T follicular helper cell (primary cell): ENCODE results near the gene C11orf91.
"Not testable (repeated sequence)": the region's sequence is repeated elsewhere in the genome, so short reads cannot be mapped to it uniquely, and the experiment has no call there.

ENCODE experiments used
- DNase-seq: peaks from one replicate; pipeline ENCODE4 v3.0.0-alpha.2; 2020; ENCODE audit warnings: low read depth

The C11orf91 gene

GRCh38 chr11:33670250-33671011 lies 30.2 kb downstream of the C11orf91 start:
- no peak for DNase-seq

- DNase-seq: no peak
These were observed 30.9 kb downstream of the C11orf91 start for GRCh38 chr11:33669598-33670249.

GRCh38 chr11:33668951-33669596 lies 31.6 kb downstream of the C11orf91 start:
- no peak for DNase-seq

GRCh38 chr11:33668468-33668825 lies 32.2 kb downstream of the C11orf91 start:
- DNase-seq: no peak

- DNase-seq: no peak
These were observed 32.7 kb downstream of the C11orf91 start for GRCh38 chr11:33667819-33668467.

GRCh38 chr11:33665350-33666106 lies 35.1 kb downstream of the C11orf91 start:
- DNase-seq: no peak

GRCh38 chr11:33664827-33665226 lies 35.8 kb downstream of the C11orf91 start:
- no peak for DNase-seq

- no peak for DNase-seq
These were observed 36.5 kb downstream of the C11orf91 start for GRCh38 chr11:33664166-33664565.

- DNase-seq: no peak
These were observed 37.5 kb downstream of the C11orf91 start for GRCh38 chr11:33663121-33663520.

GRCh38 chr11:33661526-33661925 lies 39.1 kb downstream of the C11orf91 start:
- not testable (repeated sequence) for DNase-seq

- DNase-seq: no peak
These were observed 39.7 kb downstream of the C11orf91 start for GRCh38 chr11:33660962-33661361.

- DNase-seq: no peak
These were observed 41.1 kb downstream of the C11orf91 start for GRCh38 chr11:33659370-33660139.

- DNase-seq: no peak
These were observed 42.3 kb downstream of the C11orf91 start for GRCh38 chr11:33658195-33658900.

GRCh38 chr11:33657757-33658156 lies 42.9 kb downstream of the C11orf91 start:
- no peak for DNase-seq

GRCh38 chr11:33656768-33657167 lies 43.9 kb downstream of the C11orf91 start:
- DNase-seq: no peak

GRCh38 chr11:33655842-33656600 lies 44.6 kb downstream of the C11orf91 start:
- DNase-seq: no peak

GRCh38 chr11:33654594-33654993 lies 46.0 kb downstream of the C11orf91 start:
- DNase-seq: no peak

GRCh38 chr11:33652930-33653329 lies 47.7 kb downstream of the C11orf91 start:
- no peak for DNase-seq

GRCh38 chr11:33652431-33652830 lies 48.2 kb downstream of the C11orf91 start:
- DNase-seq: no peak

GRCh38 chr11:33651990-33652389 lies 48.6 kb downstream of the C11orf91 start:
- DNase-seq: no peak
